GM19099 (cell line): Measurements from ENCODE around the gene NFKBIE.

Experiments used
- POLR2A ChIP-seq: IDR thresholded peaks from 3 replicates; pipeline ENCODE4 v1.6.1; 2011; ENCODE audit warnings: low read depth; ENCODE audit not compliant: insufficient read length; ENCODE audit errors: extremely low read depth

Gene NFKBIE

DNA sequence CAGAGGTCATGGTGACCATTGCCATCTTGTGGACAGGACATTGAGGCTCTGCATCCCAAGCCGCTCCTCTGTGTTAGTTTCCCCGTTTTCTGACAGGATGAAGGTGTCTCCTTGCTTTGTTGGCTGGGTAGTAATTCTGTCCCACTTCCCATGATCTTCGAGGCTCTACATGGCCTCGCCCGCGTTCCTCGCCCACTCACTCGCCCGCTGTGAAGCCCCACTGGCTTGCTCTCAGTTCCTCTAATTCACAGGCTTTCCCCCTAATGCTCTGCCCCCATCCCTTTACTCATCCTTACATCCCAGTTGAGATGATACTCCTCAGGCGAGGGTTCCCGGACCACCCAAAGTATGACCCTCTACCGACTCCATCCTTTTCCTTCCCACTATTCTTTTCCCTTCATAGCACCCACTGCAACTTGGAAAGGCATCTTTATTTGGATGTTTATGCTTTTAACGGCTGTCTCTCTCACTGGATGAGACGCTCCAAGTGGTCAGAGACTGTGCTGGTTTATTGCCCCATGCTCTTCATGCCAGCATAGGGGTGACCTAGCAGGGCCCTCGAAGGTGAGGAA lies 7.5 kb downstream of the NFKBIE start:
- no peak for TF ChIP-seq POLR2A

DNA sequence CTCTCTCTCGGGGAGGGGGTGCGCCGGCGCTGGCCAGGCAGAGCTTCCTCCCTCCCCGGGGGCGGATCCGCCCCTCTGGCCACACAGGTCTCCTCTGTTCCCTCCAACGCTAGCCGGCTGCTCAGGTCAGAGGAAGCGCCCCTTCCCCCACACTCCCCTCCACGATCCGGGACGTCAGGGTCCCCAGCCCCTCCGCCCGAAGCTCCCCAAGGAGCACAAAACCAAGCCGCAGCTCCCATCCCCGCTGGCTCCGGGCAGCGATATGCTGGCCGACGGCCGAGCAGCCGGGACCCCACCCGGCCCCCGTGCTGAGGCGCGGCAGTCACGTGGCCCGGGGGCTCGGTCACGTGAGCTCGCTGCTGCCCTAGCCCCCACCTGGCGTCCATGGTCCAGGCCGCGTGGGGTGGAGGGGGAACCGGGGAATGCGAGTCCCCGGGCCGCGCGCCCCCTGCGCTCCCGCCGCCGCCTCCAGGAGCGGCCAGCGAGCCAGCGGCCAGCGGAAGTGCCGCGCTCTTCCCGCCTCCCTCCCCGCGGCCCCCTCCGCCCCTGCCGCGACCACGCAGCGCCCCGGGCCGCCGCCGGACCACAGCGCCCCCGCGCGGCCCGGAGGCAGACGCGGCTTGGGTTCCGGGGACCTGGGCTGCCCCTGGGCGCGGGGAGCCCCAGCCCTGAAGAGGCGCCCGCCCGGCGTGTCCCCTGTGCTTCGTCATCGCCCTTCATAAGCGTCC lies 8.2 kb downstream of the NFKBIE start, which contains the start of gene SLC35B2:
TSS of gene SLC35B2 (minus strand) at position 504 of the 728 bp plus-strand sequence. CDS start at position 386, 118 bp downstream.
- TF ChIP-seq POLR2A: peak; percentile 79

DNA sequence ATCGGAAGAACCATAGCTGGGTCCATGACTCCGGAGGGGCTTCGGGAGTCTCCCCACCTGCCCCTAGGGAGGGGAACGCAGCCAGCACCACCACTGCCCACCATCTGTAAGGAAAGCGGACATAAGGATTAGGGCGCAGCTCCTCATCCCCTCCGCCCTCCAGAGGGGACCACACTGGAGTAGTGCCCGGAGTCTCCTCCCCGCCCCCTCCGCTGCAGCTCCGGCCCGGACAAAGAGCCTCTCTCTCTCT lies 8.7 kb downstream of the NFKBIE start:
- TF ChIP-seq POLR2A: no peak

DNA sequence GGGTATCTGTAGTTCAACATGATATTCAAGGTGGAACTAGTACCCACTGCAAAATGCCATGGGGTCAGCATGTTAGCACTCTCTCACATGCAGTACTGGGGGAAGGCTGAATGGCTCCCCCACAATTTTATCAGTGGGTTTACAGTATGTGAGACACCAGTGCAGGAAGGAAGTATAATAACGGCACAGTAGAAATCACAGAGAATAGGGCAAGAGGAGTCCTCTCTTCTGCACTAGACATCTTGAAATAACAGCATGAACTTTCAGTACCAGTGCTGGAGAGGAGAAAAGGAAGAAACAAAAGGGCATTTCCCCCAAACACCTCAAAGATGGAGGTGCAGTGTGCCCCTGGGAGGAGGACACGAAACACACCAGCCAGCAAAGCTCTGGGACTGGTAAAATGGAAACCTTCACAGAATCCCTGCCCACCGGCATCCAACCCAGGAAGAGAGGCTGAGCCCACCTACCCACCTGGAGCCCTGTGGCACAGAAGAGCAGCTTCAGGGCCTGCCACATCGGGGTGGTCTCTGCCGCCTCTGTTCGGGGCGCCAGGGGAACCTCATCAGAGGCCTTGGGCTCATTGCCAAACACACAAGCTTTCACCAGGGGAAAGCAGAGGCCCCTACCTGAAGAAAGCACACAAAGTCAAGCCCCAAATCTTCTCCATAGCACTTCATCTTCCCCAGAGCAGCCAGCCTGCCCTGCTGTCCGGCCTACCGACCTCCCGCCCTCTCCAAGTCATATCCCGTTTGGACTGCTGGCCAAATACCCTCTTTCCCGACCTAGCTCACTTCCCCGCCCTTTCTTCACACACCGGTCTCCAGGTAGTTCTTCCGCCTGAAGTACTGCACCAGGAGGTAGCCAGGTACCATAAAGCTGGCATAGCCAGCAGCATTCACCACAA lies 9.2 kb downstream of the NFKBIE start:
- peak; percentile 33 for TF ChIP-seq POLR2A

DNA sequence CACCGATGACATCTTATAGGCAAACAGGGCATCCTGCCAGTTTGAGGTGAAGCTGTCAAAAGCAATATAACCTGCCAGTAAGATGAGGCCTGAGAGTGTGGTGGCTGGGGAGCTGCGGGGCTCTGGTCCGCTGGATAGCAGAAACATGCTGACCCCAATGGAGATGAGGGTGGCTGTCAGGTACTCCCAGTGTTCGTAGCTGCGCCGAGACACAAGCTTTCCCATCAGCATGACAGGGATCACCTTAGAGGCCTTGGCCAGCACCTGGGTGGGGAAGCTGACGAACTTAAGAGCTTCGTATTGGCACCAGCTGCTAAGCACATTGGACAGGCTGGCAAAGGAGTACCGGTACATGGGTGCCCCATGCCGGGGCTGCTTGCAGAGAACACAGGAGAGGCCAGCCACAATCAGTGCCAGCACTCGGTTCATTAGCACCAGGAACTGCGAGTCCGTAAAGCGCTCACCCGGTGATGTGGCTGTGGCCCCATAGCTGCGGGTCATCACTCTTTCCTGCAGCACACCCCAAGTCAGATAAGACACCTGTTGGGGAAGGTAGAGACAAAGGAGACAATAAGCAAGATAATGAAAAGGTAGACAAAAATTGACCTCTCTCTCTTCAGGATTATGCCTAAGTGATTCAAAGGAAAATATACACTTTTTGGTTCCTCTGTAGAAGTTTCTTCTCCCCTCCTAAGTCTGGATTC lies 10.1 kb downstream of the NFKBIE start:
- TF ChIP-seq POLR2A: no peak

DNA sequence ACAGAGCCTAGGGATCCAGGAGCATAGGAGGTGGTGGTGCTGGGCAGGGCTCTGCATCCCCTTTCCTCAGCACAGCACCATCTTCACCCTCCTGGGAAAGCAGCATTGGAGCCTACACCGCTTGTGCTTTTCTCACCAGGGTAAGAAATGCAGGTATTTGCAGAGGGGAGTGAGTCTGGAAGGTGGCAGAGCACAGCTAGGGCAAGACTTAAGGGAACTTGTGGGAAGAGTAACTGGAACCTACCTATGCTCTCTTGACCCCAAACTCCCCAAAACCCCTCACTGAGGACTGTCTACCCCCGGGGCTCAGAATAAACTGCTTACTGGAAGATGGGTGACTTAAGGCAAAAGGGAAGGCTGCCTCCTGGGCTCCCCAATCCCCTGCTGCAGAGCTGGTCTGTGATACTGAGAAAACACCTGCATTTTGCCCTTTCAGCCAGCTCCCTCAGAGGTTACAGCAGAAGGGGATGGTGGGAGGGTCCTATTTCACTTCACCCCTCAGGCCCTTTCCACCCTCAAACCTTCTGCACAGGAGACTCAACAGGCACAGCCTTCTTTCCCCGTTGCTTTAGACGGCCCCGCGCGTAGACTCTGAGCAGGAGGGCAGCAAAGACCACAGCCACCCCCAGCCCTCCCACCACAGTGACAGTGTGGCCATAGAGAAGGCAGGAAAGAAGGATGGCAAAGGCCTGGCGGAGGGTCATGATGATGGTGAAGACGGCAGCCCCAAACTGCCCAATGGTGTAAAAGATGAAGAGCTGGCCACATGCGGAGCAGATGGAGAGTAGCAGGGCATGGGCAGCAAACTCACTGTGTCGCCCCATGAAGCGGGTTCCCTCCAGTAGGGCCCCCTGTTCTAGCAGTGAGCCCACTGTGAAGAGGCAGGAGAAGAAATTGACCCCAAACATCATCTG lies 10.9 kb downstream of the NFKBIE start:
- TF ChIP-seq POLR2A: peak; percentile 54

DNA sequence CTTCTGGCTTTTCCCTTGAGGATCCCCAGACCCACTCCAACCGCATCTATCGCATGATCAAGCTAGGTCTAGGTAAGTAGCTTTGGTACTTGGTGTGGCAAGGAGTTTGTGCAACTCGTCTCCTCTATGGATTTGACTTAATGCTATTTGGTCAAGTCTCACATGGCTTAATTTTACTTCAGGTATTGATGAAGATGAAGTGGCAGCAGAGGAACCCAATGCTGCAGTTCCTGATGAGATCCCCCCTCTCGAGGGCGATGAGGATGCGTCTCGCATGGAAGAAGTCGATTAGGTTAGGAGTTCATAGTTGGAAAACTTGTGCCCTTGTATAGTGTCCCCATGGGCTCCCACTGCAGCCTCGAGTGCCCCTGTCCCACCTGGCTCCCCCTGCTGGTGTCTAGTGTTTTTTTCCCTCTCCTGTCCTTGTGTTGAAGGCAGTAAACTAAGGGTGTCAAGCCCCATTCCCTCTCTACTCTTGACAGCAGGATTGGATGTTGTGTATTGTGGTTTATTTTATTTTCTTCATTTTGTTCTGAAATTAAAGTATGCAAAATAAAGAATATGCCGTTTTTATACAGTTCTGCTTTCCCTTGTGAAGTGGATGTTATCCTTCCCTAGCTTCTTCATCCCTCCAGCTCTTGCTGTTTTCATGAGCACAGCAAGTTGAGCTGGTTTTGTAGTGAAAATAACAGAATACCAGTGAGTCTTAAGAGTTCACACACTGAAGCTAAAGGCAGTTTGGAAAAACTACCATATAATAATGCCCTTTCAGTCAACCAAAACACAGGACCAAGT lies 11.8 kb downstream of the NFKBIE start:
- TF ChIP-seq POLR2A: peak; percentile 25

DNA sequence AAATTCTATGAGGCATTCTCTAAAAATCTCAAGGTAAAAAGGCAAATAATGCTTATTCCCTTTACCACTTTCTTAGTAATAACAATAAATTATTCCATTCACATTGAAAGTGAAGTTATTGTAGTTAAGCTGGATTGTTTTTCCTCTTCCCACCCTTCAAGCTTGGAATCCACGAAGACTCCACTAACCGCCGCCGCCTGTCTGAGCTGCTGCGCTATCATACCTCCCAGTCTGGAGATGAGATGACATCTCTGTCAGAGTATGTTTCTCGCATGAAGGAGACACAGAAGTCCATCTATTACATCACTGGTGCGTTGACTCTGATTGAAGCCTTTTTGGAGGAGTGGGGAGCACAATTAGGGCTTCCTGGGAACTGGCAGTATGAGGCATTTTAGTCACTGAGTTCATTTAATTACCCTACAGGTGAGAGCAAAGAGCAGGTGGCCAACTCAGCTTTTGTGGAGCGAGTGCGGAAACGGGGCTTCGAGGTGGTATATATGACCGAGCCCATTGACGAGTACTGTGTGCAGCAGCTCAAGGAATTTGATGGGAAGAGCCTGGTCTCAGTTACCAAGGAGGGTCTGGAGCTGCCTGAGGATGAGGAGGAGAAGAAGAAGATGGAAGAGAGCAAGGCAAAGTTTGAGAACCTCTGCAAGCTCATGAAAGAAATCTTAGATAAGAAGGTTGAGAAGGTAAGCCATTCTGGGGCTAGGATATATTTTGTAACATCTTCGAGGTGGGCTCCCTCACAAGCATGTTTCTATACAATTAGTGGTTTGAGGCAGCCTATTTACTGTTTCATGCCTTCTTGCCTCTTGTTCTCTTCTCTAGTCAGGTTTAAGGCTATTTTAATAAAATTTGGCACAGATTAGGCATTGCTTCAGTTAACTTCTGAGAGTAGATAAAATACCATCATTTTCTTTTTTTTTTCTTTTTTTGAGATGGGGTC lies 13.5 kb downstream of the NFKBIE start:
- TF ChIP-seq POLR2A: no peak

DNA sequence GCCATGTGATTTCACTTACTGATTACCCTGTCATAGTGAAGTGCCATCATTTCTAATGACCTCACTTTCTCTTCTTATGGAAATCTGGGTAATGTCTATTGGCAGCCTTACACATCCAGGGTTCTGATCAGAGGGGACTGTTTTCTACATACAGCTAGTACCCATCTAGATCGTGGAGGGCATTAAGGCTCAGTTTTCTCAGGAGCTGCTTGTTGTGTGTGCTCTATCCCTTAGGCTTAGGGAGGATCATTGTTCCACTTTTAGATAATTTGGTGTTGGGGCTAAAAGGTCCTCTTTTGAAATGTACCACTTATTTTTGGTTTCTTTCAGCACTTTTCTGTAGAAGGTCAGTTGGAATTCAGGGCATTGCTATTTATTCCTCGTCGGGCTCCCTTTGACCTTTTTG lies 14.6 kb downstream of the NFKBIE start:
- TF ChIP-seq POLR2A: no peak

DNA sequence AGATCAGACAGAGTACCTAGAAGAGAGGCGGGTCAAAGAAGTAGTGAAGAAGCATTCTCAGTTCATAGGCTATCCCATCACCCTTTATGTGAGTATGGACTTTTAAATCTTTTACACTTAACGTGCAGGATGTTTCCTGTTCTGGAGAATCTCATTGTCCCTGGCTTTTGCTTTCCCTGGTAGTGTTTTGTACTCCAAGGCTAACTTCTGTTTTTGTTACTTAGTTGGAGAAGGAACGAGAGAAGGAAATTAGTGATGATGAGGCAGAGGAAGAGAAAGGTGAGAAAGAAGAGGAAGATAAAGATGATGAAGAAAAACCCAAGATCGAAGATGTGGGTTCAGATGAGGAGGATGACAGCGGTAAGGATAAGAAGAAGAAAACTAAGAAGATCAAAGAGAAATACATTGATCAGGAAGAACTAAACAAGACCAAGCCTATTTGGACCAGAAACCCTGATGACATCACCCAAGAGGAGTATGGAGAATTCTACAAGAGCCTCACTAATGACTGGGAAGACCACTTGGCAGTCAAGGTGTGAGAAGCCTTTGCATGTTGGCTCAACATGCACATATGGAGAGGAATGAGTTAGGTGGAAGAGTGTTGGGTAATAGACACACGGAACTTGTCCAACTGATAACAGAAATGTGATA lies 15.2 kb downstream of the NFKBIE start:
- TF ChIP-seq POLR2A: no peak

DNA sequence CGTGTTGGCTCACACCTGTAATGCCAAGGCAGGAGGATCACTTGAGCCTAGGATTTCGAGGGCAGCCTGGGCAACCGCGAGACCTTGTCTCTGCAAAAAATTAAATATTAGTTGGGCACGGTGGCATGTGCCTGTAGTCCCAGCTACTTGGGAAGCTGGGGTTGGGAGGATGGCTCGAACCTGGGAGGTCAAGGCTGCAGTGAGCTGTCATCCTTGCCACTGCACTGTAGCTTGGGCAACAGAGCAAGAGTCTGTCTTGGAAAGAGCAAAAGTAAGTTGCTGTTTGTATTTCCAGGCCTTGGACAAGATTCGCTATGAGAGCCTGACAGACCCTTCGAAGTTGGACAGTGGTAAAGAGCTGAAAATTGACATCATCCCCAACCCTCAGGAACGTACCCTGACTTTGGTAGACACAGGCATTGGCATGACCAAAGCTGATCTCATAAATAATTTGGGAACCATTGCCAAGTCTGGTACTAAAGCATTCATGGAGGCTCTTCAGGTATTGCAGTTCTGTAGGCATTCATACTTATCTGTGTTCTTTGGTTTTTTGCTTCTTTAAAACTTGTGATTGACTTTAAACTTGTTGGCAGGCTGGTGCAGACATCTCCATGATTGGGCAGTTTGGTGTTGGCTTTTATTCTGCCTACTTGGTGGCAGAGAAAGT lies 16.1 kb downstream of the NFKBIE start:
- peak; percentile 18 for TF ChIP-seq POLR2A
